HG03520 (cell line): ENCODE data around the gene HACD2.
A peak's percentile ranks its signal among the peaks of the same experiment; 100 is the strongest.

Experiments
- ATAC-seq: cut with Tn5 transposase; IDR thresholded peaks from one replicate; pipeline ENCODE4 v1.9.1; 2021; ENCODE audit warnings: mild to moderate bottlenecking, moderate library complexity; ENCODE audit not compliant: unreplicated experiment

The HACD2 gene

DNA sequence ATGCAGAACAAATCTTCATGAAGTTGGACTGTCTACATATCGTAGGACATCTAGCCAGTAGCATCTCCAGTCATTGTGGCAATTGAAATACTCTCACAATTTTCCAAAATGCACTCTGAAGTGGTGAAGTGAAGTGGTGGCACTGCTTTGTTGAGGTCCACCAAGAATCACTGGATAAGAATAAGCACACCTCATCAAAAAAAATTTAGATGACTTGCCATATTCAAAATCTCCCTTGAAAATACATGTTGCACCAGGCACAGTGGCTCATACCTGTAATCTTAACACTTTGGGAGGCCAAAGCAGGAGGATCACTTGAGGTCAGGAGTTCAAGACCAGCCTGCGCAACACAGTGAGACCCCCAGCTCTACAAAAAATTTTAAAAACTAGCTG lies 12.9 kb downstream of the HACD2 start:
- ATAC-seq = no peak

DNA sequence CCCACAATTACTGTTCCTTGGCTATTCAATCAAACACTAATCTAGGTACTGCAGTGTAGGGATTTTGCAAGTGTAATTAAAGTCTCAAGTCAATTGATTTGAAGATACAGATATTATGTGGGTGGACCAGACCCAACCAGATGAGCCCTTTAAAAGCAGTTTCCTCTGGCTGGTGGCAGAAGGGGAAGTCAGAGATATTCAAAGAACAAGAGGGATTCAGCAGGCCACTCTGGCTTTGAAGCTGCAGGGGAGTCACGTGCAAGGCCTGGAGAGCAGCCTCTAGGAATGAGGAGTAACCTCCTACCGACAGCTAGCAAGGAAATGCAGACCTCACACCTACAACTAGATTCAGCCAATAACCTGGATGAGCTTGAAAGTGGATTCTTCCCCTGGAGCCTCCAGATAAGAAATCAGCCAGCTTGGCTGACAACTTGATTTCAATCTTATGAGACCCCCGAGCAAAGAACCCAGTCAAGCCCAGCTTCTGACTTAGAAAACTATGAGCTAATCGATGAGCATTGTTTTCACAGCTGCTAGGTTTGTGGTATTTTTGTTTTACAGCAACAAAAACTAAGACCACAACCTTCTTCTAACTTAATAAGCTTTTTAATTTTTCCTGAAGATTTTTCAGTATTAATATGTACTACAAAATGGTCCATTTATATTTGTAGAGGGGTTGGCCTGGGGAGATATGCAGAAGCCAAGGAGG lies 13.4 kb downstream of the HACD2 start:
- no peak for ATAC-seq

DNA sequence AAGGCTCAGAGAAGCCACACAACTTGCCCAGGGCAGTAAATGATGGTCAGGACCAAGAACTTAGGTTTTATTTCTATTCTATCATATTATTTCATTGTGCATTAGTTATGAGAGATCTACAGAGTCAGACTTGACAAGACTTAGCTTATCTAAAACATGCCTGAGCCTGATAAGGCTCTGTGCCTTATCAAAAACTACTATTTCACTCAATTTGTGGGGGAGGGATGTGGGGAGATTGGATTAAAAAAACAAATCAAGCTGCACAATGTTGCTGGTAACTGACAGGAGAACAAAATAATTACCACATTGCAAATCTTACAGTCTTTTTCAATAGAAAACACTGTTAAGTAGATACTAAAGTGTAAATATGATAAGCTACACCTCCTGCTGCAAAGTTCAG lies 16.0 kb downstream of the HACD2 start:
- ATAC-seq = no peak

DNA sequence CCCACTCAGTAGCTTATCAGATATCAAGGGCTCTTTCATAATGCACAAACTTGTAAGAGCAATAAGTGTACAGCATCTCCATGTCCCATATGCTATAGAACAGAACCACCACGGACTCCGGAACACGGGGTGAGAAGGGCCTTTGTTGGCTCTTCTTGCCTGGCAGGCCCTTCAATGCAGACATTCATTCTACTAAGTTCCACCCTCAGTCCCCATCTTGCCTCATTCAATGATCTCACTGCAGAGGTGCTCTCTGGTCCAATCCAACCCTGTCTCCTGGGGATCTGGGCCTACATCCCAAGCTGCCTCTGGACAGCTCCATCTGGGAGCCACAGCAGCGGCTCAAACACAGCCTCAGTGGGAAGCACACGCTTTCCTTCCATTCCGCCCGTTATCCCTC lies 16.8 kb downstream of the HACD2 start:
- ATAC-seq = no peak

DNA sequence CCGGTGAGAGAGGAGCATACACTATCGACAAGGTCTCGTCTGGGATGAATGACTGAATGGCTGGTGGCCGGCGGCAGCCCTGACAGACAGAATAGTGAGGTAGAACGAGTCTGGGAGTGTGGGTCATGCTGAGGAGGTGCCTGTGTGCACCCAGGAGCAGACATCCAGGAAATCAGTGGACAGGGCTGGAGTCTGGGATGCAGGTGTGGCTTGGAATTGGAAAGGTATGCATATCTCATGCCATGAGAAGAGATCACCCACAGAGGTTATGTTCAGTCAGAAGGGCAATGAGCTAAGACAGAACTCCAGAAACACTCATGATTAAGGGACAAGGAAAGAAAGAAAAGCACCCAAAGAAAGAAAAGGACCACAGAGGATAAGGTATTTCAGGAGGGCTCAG lies 20.8 kb downstream of the HACD2 start:
- no peak for ATAC-seq

DNA sequence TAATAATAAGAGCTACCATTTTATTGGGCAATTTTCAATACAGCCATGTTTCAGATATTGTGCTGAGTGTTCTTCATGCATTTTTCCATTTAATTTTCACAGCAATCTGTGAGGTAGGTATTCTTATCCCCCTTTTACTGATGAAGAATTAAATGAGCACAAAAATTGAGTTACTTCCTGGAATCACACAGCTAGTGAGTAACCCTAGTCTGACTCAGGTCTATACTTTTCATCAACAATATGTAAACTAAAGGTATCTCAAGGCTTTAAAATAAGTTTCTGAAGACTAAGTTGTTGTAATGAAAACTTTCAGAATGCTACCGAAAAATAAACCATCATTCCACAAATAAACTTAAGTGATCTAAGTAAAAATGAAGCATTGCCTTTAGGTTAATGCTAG lies 22.3 kb downstream of the HACD2 start:
- no peak for ATAC-seq

DNA sequence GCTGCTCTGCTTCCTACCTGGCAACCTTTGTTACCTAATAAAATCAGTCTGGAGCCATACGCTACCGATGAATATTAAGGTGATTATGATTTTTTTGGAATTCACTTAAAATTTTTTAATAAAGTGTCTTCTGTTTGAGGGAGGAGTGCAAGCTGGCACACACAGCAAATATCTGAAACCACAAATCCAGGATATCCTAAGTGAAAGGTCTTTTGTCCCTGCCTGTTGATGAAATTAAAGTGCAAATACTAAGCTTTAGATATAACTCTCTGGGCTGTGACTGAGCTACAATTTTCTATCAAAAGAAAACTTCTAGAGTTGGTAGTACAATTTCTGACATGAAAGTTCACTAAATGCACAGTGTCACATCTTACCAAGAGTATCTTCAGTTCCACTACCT lies 23.7 kb downstream of the HACD2 start:
- ATAC-seq = no peak

DNA sequence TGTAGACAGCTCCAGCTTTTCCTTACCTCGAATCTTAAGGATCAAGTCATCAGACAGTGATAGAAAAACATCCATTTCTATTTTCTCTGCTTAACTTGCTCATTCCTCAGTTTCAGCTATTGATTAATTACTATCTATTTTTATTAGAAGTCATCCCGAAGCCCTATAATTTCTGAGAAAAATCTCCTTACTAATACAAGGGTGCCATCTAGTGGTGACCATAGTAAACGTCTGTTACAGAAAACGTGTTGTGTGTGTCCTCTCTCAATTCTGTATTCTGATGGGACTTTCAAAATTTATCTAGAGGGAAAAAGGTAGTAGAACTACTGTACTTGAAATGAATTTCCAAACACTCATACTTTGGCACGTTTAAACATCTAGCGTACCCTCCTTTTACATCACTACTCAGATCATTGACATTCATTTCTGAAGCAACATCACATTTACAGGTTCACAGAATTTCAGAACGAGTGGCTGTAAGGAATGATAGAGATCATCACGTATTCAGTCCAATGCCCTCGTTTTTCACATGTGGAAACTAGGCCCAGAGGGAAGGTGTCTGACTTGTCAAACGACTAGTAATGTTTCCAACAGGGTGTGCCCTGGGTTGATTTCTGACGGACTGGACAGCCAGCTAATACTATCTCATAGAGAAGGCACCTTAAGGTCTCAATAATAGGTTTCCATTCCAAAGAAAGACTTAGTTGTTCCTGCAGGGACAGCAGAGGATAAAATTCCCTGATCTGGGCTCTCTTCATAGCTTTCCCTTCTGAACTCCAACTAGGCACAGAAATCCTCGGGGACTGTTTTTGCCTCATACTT lies 25.6 kb downstream of the HACD2 start:
- no peak for ATAC-seq

DNA sequence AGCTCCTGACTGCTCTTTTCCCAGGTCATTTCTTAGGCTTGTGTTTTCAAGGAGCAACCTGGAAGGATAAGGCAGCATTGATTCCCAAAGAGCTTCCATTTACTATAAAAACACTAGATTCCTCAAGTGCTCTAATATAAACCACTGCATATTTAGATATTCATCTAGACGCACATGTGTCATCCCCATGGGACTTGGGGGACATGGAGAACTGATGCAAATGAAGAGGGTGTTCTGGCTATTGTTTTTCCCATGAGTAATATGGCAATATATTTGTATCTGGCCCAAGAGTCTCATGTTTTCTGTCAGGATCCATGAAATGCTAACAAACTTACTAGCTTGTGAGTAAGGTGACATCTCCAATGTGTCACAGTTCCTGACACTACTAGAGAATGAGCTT lies 31.3 kb downstream of the HACD2 start:
- ATAC-seq = no peak

DNA sequence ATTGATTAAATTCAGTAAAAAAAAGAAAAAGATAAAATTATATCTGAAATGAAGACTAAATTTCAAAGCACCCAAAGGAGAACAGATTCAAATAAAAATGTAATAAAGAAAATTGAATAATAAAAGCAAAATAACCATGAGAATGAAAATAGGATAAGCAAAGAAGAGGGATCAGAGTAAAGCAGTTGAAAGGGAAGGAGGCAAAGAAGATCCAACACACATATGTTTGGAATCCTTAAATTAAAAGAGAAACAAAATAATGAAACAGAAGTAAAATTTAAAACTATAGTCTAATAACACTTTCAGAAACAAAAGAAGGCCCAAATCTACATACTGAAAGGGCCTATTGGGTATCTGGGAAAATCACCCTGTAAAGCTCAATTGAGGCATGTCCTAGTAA lies 32.1 kb downstream of the HACD2 start:
- no peak for ATAC-seq

DNA sequence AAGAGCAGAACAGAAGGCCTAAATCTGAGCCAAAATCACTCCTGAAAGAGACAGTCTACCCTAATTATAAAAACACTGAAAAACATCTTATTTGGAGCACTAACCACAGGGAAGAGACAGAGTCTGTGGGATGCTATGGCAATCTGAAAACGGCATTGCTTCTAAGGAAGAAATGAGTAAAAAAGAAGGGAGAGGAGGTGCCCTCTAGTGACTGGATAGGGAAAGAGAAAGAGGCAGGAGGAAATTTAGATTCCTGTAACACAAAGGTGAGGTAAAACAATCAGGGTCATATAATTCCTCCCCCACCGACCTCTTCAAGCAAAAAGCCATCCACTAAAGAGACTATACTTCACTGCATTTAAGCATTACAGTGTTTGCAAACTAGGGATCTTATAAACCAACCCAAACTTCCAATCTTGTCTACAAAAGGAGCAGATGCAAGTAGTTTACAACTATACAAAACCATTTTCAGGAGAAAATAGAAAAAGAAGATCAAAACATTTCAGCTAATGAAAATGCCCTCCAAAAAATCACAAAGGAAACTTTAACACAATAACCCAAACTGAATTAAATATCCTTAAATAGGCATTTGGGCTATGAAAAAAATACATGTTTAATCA lies 32.6 kb downstream of the HACD2 start:
- ATAC-seq = no peak

DNA sequence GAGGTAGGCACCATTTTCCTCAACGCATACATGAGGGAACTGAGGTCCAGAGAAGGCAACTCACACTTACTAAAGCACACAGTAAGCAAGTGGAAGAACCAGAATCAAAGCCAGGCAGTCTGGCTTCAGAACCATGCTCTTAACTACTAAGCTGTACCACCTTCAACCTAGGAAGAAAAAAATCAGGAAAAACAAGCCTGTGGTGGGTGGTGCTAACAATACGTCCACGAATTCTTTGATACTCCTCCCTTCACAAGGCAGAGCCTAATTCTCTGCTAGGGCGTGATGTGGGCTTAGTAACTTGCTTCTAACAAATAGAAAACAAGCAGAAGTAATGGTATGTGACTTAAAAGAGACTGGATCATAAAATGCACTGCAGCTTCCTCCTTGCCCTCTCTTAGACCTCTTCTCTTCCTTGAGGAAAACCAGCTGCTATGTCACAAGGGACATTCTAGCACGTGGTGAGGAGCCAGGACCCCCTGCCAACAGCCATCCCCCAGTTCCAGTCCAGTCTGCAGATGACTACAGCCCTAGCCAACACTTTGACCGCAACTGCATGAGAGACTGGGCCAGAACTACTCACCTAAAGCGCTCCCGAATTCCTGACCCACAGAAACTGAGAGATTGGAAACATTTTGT lies 36.9 kb downstream of the HACD2 start:
- no peak for ATAC-seq

DNA sequence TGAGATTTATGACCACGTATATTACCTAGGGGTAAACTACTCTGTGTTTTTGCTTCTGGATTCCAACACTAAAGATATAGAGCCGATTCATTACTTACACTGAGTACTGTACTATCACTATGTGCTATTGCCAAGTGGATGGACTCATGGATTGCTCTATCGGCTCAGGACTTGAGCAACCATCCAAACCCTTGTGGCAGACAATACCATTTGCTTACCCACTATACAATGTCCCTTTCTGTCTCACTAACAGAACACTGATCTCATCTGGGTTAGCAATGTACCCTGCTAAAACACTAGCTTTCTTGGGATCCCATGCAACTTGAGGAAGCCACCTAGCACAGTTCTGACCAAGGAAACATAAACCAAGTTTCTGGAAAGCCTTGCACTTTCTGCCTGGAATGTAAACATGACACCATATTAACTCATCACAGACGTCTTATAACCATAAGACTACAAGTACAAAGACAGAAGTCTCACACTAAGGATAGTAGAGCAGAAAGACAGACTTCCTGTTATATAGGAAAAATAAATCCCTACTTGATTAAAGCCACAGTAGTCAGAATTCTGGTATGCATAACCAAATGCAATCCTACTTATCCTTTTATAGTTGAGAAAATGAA lies 38.6 kb downstream of the HACD2 start:
- ATAC-seq = no peak

DNA sequence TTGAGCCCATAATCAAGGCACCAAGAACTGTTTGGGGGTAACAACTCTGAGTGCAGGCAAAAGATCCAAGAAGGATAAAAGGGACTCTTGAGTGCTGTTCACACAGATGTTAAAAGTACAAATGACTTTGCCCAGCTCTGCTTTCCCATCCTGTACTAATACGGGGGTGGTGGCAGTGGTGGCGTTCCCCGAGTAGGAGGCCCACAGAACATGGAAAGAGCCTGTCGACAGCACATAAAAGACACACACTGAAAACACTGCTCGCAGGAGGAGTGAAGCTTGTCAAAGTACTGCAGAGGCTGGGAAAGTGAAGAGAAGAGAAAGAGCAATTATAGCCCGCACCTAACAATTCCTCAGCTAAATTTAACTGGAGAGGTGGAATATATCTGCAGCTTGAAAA lies 40.9 kb downstream of the HACD2 start:
- no peak for ATAC-seq

DNA sequence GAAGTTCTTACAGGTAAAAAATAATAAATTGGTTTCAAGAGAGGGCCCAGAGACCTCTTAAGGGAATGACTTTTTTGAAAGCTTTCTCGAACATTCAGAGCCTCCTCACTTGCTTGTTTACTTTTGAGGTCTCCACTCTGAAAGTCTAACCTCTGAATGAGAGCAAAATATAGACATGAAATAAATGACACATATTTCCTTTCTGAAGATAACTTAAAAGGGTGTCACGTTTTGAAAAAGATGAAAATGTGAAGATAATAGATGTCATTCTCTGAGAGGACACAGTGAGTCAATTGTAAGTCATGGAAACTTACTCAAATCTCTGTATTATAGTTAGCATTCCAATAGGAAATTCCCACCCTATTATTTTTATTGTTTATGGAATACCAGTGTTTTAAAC lies 44.6 kb downstream of the HACD2 start:
- no peak for ATAC-seq

DNA sequence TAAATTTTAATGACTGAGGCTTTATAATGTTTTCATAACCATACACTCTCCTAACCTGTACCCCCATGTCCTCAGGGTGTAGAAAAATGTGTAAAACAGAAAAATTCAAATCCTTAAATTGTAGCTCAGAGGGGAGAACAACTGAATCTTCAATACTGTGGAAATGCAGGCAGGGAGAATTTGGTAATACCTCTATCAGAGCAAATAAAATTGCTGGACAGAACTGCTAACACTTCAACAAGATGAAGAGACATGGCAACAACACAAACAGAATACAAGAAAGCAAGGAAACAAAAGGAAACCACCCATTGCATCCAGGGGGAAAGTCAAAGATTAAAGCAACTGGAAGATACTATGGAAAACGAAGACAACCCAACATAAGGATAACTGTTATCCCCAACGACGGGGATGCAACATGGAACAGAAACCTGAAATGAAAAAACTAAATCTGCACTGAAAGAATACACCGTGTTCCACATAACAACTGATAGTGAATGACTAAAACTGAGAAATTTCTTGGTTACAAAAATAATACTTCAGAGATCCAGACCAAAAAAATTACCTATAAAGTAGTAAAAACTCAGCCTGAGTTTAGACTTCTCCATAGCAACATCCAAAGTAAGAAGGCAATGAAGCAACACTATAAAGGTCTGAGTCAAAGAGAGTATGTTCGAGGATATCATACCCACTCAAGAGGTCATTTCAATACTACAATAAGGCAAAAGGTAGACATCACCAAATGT lies 48.5 kb downstream of the HACD2 start:
- peak; percentile 88 for ATAC-seq

DNA sequence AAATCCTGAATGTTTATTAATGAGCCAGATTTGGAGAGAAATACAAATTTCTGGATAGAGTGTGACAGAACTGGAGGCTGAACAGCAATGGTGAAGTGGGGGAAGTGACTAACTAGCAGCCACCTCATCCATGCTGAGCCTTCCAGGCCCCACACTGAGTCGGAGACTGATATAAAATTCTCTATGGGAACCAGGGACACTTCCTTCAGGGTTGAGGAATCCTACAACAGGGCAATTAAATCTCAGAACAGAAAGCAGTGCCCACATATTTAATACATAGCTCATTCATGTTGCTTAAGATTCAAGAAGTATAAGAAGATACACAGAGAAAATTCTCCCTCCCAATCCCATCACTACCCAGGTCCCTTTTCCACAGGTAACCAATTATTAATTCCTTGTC lies 49.3 kb downstream of the HACD2 start:
- ATAC-seq = no peak

DNA sequence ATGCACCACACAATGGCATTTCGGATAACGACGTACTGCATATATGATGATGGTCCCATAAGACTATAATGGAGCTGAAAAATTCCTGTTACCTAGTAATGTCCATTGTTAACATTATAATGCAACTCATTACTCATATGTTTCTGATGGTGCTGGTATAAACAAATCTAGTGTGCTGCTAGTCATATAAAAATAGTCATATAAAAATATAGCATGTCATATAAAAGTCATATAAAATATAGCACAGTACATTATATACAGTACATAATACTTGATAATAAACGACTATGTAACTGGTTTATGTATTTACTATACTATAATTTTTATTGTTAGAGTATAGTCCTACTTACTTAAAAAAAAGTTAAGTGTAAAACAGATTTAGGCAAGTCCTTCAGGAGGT lies 50.6 kb downstream of the HACD2 start:
- no peak for ATAC-seq

DNA sequence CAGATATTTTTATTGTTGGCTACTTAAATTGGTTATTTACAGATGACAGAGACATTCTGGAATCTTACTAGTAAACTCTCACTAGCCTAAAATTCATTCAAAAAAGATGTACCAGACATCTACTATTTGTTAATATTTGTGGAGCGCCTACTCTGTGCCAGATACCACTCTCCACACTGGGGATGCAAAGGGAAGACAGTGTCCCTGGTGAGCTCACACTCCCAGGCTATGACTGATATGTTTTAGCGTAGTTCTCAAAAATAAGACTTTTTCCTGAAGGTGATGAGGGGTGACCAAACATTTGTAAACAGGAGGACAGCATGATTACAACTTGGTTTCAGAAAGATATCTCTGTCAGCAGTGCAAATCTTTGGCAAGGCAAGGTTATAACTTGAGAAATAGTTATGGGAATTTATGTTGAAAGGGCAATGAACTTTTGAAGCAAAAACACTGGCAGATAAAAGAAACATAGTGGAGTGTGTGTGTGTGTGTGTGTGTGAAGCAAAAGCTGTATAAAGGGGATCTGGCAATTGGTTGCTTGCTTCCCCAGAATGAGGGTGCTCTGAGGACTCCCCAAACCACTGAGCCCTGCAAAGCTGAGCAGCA lies 51.2 kb downstream of the HACD2 start:
- ATAC-seq = no peak

DNA sequence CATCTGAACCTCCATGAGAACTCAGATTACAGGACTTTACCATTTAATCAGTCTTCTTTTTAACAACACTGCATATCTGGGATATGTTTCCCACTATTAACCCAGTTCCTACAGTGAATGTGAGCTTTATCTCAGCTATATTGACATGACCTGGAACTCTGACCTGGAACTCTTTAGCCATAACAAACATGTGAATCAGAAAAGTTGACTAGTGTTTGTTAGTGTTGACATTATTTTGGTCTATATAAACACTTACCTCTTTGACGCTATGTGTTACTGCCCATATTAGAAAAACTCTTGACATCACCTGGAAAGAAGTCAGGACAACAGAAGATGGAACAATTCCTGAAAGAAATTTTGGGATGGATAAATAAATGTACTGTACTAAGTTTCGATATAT lies 56.7 kb downstream of the HACD2 start:
- no peak for ATAC-seq
